ENCODE results near the gene NCOR1.
"Not testable (repeated sequence)": the region's sequence is repeated elsewhere in the genome, so short reads cannot be mapped to it uniquely, and the experiment has no call there.

NCOR1 gene

GRCh38 chr17:16178836-16179235, 36.5 kb downstream of the NCOR1 start:
- H3K9ac ChIP-seq (ENCODE audit: low read depth, low read length, poor library complexity), result no peak overlapping the region
- no peaks in the 10 kb centered on the region for H3K4me1 ChIP-seq (ENCODE audit: control insufficient read depth in 2 of 2, insufficient read depth in 1 of 2, low read depth in 1 of 2, low read length in 2 of 2)
- H3K4me3 ChIP-seq (ENCODE audit: low read length in 2 of 2), result no peak overlapping the region
- no peak overlapping the region for H3K4ac ChIP-seq (ENCODE audit: low read length)
- no peak overlapping the region for H3K14ac ChIP-seq (ENCODE audit: low read length)
- no peak overlapping the region for H3K23ac ChIP-seq (ENCODE audit: low read depth, low read length, poor library complexity)
- no peak overlapping the region for H2BK12ac ChIP-seq (ENCODE audit: low read length)
- no peak overlapping the region for H4K91ac ChIP-seq (ENCODE audit: low read depth, low read length, poor library complexity)
- no peak overlapping the region for H3K4me2 ChIP-seq (ENCODE audit: insufficient read depth, low read length, poor library complexity, severe bottlenecking)
- H2AFZ ChIP-seq (ENCODE audit: low read length), result no peak overlapping the region
- H3K36me3 ChIP-seq (replicated peaks in 1 of 2; ENCODE audit: control insufficient read depth in 2 of 2, insufficient read depth in 2 of 2, low read length in 2 of 2), result peaks cover 0 to 64% of the 10 kb centered on the region in 2 donors
- no peak overlapping the region for H2BK15ac ChIP-seq (ENCODE audit: low read length)
- H2BK5ac ChIP-seq (ENCODE audit: low read length), result no peak overlapping the region
- no CpG with 5 or more reads among the region's 5 CpGs for WGBS, 2 donors (ENCODE audit: extremely low coverage in 2 of 2, insufficient read length in 2 of 2, insufficient replicate concordance in 1 of 2)
- H2AK5ac ChIP-seq (ENCODE audit: low read depth, low read length), result no peak overlapping the region
- no peak overlapping the region for H2BK120ac ChIP-seq (ENCODE audit: low read depth, low read length)
- H3K9me3 ChIP-seq (replicated peaks in 1 of 2; ENCODE audit: control insufficient read depth in 2 of 2, insufficient read depth in 1 of 2, low read depth in 1 of 2, low read length in 2 of 2), result peaks cover 0 to 15% of the 10 kb centered on the region in 2 donors
- no peak for DNase-seq (ENCODE audit: low spot score)
- no peak overlapping the region for H3K27ac ChIP-seq (replicated peaks; ENCODE audit: low read length)
- H3K79me1 ChIP-seq (ENCODE audit: low read depth, low read length), result peaks cover 7% of the 10 kb centered on the region
- no peak overlapping the region for H3K18ac ChIP-seq (ENCODE audit: low read length)
- no peaks in the 10 kb centered on the region for H3K27me3 ChIP-seq (ENCODE audit: control insufficient read depth in 3 of 3, insufficient read depth in 3 of 3, low read depth in 1 of 3, low read length in 3 of 3)
- no peak overlapping the region for H4K8ac ChIP-seq (ENCODE audit: low read depth, low read length)

- H3K9me3 ChIP-seq (replicated peaks in 1 of 2; ENCODE audit: control insufficient read depth in 2 of 2, insufficient read depth in 1 of 2, low read depth in 1 of 2, low read length in 2 of 2), result no peaks in the 10 kb centered on the region
- no peak overlapping the region for H3K18ac ChIP-seq (ENCODE audit: low read length)
- no peak overlapping the region for H3K27ac ChIP-seq (replicated peaks; ENCODE audit: low read length)
- H3K36me3 ChIP-seq (replicated peaks in 1 of 2; ENCODE audit: control insufficient read depth in 2 of 2, insufficient read depth in 2 of 2, low read length in 2 of 2), result peaks cover 2 to 61% of the 10 kb centered on the region in 2 donors
- no peak overlapping the region for H2AK5ac ChIP-seq (ENCODE audit: low read depth, low read length)
- no peak overlapping the region for H2AFZ ChIP-seq (ENCODE audit: low read length)
- no peak overlapping the region for H2BK120ac ChIP-seq (ENCODE audit: low read depth, low read length)
- no peaks in the 10 kb centered on the region for H3K4me1 ChIP-seq (ENCODE audit: control insufficient read depth in 2 of 2, insufficient read depth in 1 of 2, low read depth in 1 of 2, low read length in 2 of 2)
- H3K79me1 ChIP-seq (ENCODE audit: low read depth, low read length), result peaks cover 2% of the 10 kb centered on the region
- no peak overlapping the region for H3K14ac ChIP-seq (ENCODE audit: low read length)
- DNase-seq (ENCODE audit: low spot score), result no peak
- no peak overlapping the region for H3K4me2 ChIP-seq (ENCODE audit: insufficient read depth, low read length, poor library complexity, severe bottlenecking)
- H2BK12ac ChIP-seq (ENCODE audit: low read length), result no peak overlapping the region
- no peak overlapping the region for H3K4ac ChIP-seq (ENCODE audit: low read length)
- H4K8ac ChIP-seq (ENCODE audit: low read depth, low read length), result no peak overlapping the region
- no peak overlapping the region for H4K91ac ChIP-seq (ENCODE audit: low read depth, low read length, poor library complexity)
- no peak overlapping the region for H2BK5ac ChIP-seq (ENCODE audit: low read length)
- H3K9ac ChIP-seq (ENCODE audit: low read depth, low read length, poor library complexity), result no peak overlapping the region
- no peaks in the 10 kb centered on the region for H3K27me3 ChIP-seq (ENCODE audit: control insufficient read depth in 3 of 3, insufficient read depth in 3 of 3, low read depth in 1 of 3, low read length in 3 of 3)
- H3K23ac ChIP-seq (ENCODE audit: low read depth, low read length, poor library complexity), result no peak overlapping the region
- WGBS, 2 donors (ENCODE audit: extremely low coverage in 2 of 2, insufficient read length in 2 of 2, insufficient replicate concordance in 1 of 2), result no CpG with 5 or more reads among the region's 7 CpGs
- H2BK15ac ChIP-seq (ENCODE audit: low read length), result no peak overlapping the region
- no peak overlapping the region for H3K4me3 ChIP-seq (ENCODE audit: low read length in 2 of 2)
Measured at GRCh38 chr17:16171613-16172012, 43.7 kb downstream of the NCOR1 start.

- H2AFZ ChIP-seq (ENCODE audit: low read length); H3K79me1 ChIP-seq (ENCODE audit: low read depth, low read length); H3K4me2 ChIP-seq (ENCODE audit: insufficient read depth, low read length, poor library complexity, severe bottlenecking); DNase-seq (ENCODE audit: low spot score); H3K4me1 ChIP-seq (ENCODE audit: control insufficient read depth in 2 of 2, insufficient read depth in 1 of 2, low read depth in 1 of 2, low read length in 2 of 2); H3K23ac ChIP-seq (ENCODE audit: low read depth, low read length, poor library complexity); H2BK12ac ChIP-seq (ENCODE audit: low read length); H2BK15ac ChIP-seq (ENCODE audit: low read length); H3K18ac ChIP-seq (ENCODE audit: low read length); H3K4me3 ChIP-seq (ENCODE audit: low read length in 2 of 2); H3K27ac ChIP-seq (replicated peaks; ENCODE audit: low read length); H2BK5ac ChIP-seq (ENCODE audit: low read length); H3K14ac ChIP-seq (ENCODE audit: low read length); H3K27me3 ChIP-seq (ENCODE audit: control insufficient read depth in 3 of 3, insufficient read depth in 3 of 3, low read depth in 1 of 3, low read length in 3 of 3); H4K8ac ChIP-seq (ENCODE audit: low read depth, low read length); H3K9me3 ChIP-seq (replicated peaks in 1 of 2; ENCODE audit: control insufficient read depth in 2 of 2, insufficient read depth in 1 of 2, low read depth in 1 of 2, low read length in 2 of 2); H2BK120ac ChIP-seq (ENCODE audit: low read depth, low read length); H4K91ac ChIP-seq (ENCODE audit: low read depth, low read length, poor library complexity); H2AK5ac ChIP-seq (ENCODE audit: low read depth, low read length); H3K4ac ChIP-seq (ENCODE audit: low read length); H3K9ac ChIP-seq (ENCODE audit: low read depth, low read length, poor library complexity): not testable (repeated sequence)
- 86% methylated on average over 1 of the region's 4 CpGs; no CpG with 5 or more reads in 1 of the 2 donors for WGBS, 2 donors (ENCODE audit: extremely low coverage in 2 of 2, insufficient read length in 2 of 2, insufficient replicate concordance in 1 of 2)
- H3K36me3 ChIP-seq (replicated peaks in 1 of 2; ENCODE audit: control insufficient read depth in 2 of 2, insufficient read depth in 2 of 2, low read length in 2 of 2), result peaks cover 2 to 57% of the 10 kb centered on the region in 2 donors
Measured at GRCh38 chr17:16166766-16167165, 48.6 kb downstream of the NCOR1 start.

- no peak overlapping the region for H3K4me3 ChIP-seq (ENCODE audit: low read length in 2 of 2)
- H3K18ac ChIP-seq (ENCODE audit: low read length), result no peak overlapping the region
- H3K4me1 ChIP-seq (ENCODE audit: control insufficient read depth in 2 of 2, insufficient read depth in 1 of 2, low read depth in 1 of 2, low read length in 2 of 2), result peaks cover 0 to 5% of the 10 kb centered on the region in 2 donors
- H3K9me3 ChIP-seq (replicated peaks in 1 of 2; ENCODE audit: control insufficient read depth in 2 of 2, insufficient read depth in 1 of 2, low read depth in 1 of 2, low read length in 2 of 2), result no peaks in the 10 kb centered on the region
- H3K36me3 ChIP-seq (replicated peaks in 1 of 2; ENCODE audit: control insufficient read depth in 2 of 2, insufficient read depth in 2 of 2, low read length in 2 of 2), result peaks cover 2 to 70% of the 10 kb centered on the region in 2 donors
- no peaks in the 10 kb centered on the region for H3K27me3 ChIP-seq (ENCODE audit: control insufficient read depth in 3 of 3, insufficient read depth in 3 of 3, low read depth in 1 of 3, low read length in 3 of 3)
- no peak overlapping the region for H3K23ac ChIP-seq (ENCODE audit: low read depth, low read length, poor library complexity)
- WGBS, 2 donors (ENCODE audit: extremely low coverage in 2 of 2, insufficient read length in 2 of 2, insufficient replicate concordance in 1 of 2), result no CpG with 5 or more reads among the region's 3 CpGs
- no peak overlapping the region for H3K4ac ChIP-seq (ENCODE audit: low read length)
- H3K9ac ChIP-seq (ENCODE audit: low read depth, low read length, poor library complexity), result no peak overlapping the region
- no peak overlapping the region for H4K91ac ChIP-seq (ENCODE audit: low read depth, low read length, poor library complexity)
- no peak overlapping the region for H3K14ac ChIP-seq (ENCODE audit: low read length)
- H3K79me1 ChIP-seq (ENCODE audit: low read depth, low read length), result no peaks in the 10 kb centered on the region
- no peak overlapping the region for H3K4me2 ChIP-seq (ENCODE audit: insufficient read depth, low read length, poor library complexity, severe bottlenecking)
- no peak overlapping the region for H2BK120ac ChIP-seq (ENCODE audit: low read depth, low read length)
- no peak overlapping the region for H2BK12ac ChIP-seq (ENCODE audit: low read length)
- H2BK15ac ChIP-seq (ENCODE audit: low read length), result no peak overlapping the region
- no peak for DNase-seq (ENCODE audit: low spot score)
- H2BK5ac ChIP-seq (ENCODE audit: low read length), result no peak overlapping the region
- H3K27ac ChIP-seq (replicated peaks; ENCODE audit: low read length), result no peak overlapping the region
- H2AK5ac ChIP-seq (ENCODE audit: low read depth, low read length), result no peak overlapping the region
- H4K8ac ChIP-seq (ENCODE audit: low read depth, low read length), result no peak overlapping the region
- H2AFZ ChIP-seq (ENCODE audit: low read length), result no peak overlapping the region
Measured at GRCh38 chr17:16158714-16159113, 56.6 kb downstream of the NCOR1 start.
